ENCODE measurements around the gene PTGR2. TPM values are rescaled to one million over a fixed set of nuclear protein-coding genes. Genes with fewer than 3 reads are reported as not detected.
A peak's percentile ranks its signal among the peaks of the same experiment; 100 is the strongest.
"Not testable (repeated sequence)": the region's sequence is repeated elsewhere in the genome, so short reads cannot be mapped to it uniquely, and the experiment has no call there.

PTGR2 gene
- total RNA-seq, 2 donors from 2014 or later, result 1.3 to 1.4 TPM

GRCh38 chr14:73842851-73843250 is 8.8 kb upstream of the PTGR2 start:
- H3K4me3 Mint-ChIP-seq, result no peak overlapping the region
- ATAC-seq, result no peak
- H3K36me3 Mint-ChIP-seq (ENCODE audit: low read depth), result no peaks in the 10 kb centered on the region
- H3K4me1 Mint-ChIP-seq, result no peaks in the 10 kb centered on the region
- no peaks in the 10 kb centered on the region for H3K9me3 ChIP-seq (ENCODE audit: control insufficient read depth, low read length, poor library complexity, severe bottlenecking)
- no peaks in the 10 kb centered on the region for H3K27me3 Mint-ChIP-seq
- H3K27ac Mint-ChIP-seq, result no peak overlapping the region
- no peak for DNase-seq

DNA sequence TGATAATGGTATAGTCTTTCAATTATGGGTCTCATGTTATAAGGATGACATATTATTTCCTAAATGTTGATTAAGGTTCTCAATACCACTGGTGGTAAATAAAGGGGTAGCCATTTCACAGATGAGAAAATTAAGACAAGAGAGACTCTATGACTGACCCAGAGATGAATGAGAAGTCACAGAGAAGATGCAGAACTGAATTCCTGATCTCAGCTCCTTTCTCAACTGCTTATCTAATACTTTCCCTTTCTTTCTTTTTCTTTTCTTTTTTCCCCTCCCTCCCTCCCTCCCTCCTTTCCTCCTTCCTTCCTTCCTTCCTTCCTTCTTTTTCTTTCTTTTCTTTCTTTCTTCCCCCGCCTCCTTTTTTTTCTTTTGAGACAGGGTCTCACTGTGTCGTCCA is 8.3 kb upstream of the PTGR2 start:
- ATAC-seq (no peak), DNase-seq (no peak)
- no peaks in the 10 kb centered on the region for H3K36me3 Mint-ChIP-seq (ENCODE audit: low read depth)
- H3K27me3 Mint-ChIP-seq, result no peaks in the 10 kb centered on the region
- no peaks in the 10 kb centered on the region for H3K9me3 ChIP-seq (ENCODE audit: control insufficient read depth, low read length, poor library complexity, severe bottlenecking)
- no peak overlapping the region for H3K4me3 Mint-ChIP-seq
- no peaks in the 10 kb centered on the region for H3K4me1 Mint-ChIP-seq
- H3K27ac Mint-ChIP-seq, result no peak overlapping the region

GRCh38 chr14:73846947-73847346 is 4.7 kb upstream of the PTGR2 start:
- DNase-seq (no peak), ATAC-seq (no peak)
- H3K4me3 Mint-ChIP-seq, result no peak overlapping the region
- H3K27ac Mint-ChIP-seq, result no peak overlapping the region
- no peaks in the 10 kb centered on the region for H3K9me3 ChIP-seq (ENCODE audit: control insufficient read depth, low read length, poor library complexity, severe bottlenecking)
- H3K27me3 Mint-ChIP-seq, result no peaks in the 10 kb centered on the region
- peaks cover 10% of the 10 kb centered on the region for H3K4me1 Mint-ChIP-seq
- peaks cover 2% of the 10 kb centered on the region for H3K36me3 Mint-ChIP-seq (ENCODE audit: low read depth)

DNA sequence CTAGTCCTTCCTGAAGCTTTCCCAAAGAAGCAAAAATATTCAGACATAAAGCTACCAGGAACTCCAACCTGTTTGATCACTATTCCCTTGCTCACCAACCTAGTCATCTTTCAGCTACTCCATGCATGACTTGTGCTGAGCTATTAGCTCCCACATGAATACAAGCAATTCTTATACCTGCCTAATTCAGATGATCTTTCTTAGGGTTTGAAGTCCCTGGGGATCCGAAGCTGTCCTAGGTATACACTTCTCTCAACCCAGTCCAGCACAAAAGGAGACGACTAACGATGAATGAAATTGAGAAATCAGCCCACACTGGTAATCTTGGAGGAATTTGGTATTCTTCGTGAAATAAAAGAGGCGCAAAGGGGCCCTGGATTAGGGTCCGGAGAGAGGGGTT is 631 bp upstream of the PTGR2 start:
- H3K27me3 Mint-ChIP-seq, result no peaks in the 10 kb centered on the region
- no peak for DNase-seq
- peaks cover 18% of the 10 kb centered on the region for H3K4me1 Mint-ChIP-seq
- no peaks in the 10 kb centered on the region for H3K9me3 ChIP-seq (ENCODE audit: control insufficient read depth, low read length, poor library complexity, severe bottlenecking)
- ATAC-seq, result no peak
- peak overlapping the region; percentile 95 for H3K4me3 Mint-ChIP-seq
- H3K36me3 Mint-ChIP-seq (ENCODE audit: low read depth), result peaks cover 2% of the 10 kb centered on the region
- H3K27ac Mint-ChIP-seq, result peak overlapping the region; percentile 98

DNA sequence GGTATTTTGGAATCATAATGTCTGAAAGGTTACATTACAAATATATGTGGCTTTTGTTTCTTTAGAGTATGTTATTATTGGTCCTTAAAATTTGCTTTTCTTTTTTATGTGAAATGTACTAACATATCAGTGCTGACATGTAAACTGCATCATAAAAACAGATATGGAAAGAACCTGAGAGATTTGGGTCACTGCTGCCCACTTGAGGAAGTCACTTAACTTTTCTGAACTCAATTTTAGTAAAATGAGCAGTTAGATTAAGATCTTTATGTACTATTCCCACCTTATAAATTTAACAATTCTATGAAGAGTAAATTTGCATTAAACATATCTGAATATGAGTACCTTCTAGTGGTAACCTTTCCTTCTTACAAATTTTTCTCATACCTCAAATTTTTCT is 7.5 kb downstream of the PTGR2 start:
- Mint-ChIP-seq H3K4me3 (no peak overlapping the region), H3K27ac (no peak overlapping the region), H3K36me3 (ENCODE audit: low read depth) (no peaks in the 10 kb centered on the region), H3K4me1 (no peaks in the 10 kb centered on the region), H3K27me3 (no peaks in the 10 kb centered on the region)
- DNase-seq (no peak), ATAC-seq (no peak)
- no peaks in the 10 kb centered on the region for H3K9me3 ChIP-seq (ENCODE audit: control insufficient read depth, low read length, poor library complexity, severe bottlenecking)

DNA sequence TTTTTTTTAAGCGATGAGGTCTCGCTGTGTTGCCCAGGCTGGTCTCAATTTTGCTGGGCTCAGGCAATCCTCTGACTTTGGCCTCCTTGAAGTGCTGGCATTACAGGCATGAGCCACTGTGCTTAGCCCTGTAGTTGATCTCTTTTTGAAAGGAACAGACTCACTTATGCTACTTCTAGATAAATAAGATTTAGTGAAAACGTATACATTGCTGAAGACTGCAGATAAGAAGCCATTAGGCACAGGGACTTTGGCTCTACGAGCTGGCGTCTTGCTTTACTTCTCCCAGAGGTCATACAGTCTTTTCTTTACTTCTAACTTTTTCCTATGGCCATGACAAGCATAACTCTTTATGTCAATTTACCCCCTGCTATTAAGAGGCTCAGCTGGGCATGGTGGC is 9.4 kb downstream of the PTGR2 start:
- no peak overlapping the region for H3K27ac Mint-ChIP-seq

GRCh38 chr14:73862480-73862879 is 10.8 kb downstream of the PTGR2 start:
- H3K36me3 Mint-ChIP-seq (ENCODE audit: low read depth), result peaks cover 2% of the 10 kb centered on the region
- H3K9me3 ChIP-seq (ENCODE audit: control insufficient read depth, low read length, poor library complexity, severe bottlenecking), result no peaks in the 10 kb centered on the region
- DNase-seq (no peak), ATAC-seq (no peak)
- H3K4me3 Mint-ChIP-seq, result no peak overlapping the region
- no peak overlapping the region for H3K27ac Mint-ChIP-seq
- H3K4me1 Mint-ChIP-seq, result peaks cover 5% of the 10 kb centered on the region
- no peaks in the 10 kb centered on the region for H3K27me3 Mint-ChIP-seq

More for the DNA sequence above, 9.4 kb downstream of the PTGR2 start:
- no peak overlapping the region for H3K4me3 Mint-ChIP-seq
- H3K9me3 ChIP-seq (ENCODE audit: control insufficient read depth, low read length, poor library complexity, severe bottlenecking), result no peaks in the 10 kb centered on the region
- DNase-seq, result no peak
- no peaks in the 10 kb centered on the region for H3K27me3 Mint-ChIP-seq
- H3K36me3 Mint-ChIP-seq (ENCODE audit: low read depth), result peaks cover 2% of the 10 kb centered on the region
- peaks cover 2% of the 10 kb centered on the region for H3K4me1 Mint-ChIP-seq
- no peak for ATAC-seq

DNA sequence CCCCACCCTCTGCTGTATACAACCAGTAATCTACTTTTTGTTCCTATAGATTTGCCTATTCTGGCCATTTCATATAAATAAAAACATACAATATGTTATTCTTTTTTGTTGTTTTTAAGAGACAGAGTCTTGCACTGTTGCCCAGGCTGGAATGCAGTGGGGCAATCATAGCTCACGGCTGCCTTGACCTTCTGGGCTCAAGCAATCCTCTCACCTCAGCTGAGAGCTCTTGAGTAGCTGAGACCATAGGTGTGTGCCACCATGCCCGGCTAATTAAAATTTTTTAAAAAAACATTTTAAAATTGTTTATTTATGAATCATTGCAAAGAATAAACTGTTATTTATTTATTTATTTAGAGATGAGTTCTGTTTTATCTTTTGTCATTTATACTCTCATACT is 11.6 kb downstream of the PTGR2 start:
- H3K27ac Mint-ChIP-seq, result no peak overlapping the region
- peaks cover 2% of the 10 kb centered on the region for H3K36me3 Mint-ChIP-seq (ENCODE audit: low read depth)
- H3K27me3 Mint-ChIP-seq, result no peaks in the 10 kb centered on the region
- no peaks in the 10 kb centered on the region for H3K9me3 ChIP-seq (ENCODE audit: control insufficient read depth, low read length, poor library complexity, severe bottlenecking)
- no peak for ATAC-seq
- peaks cover 5% of the 10 kb centered on the region for H3K4me1 Mint-ChIP-seq
- no peak for DNase-seq
- H3K4me3 Mint-ChIP-seq, result no peak overlapping the region

- H3K4me3 Mint-ChIP-seq, result no peak overlapping the region
- ATAC-seq, result no peak
- no peak overlapping the region for H3K27ac Mint-ChIP-seq
- H3K27me3 Mint-ChIP-seq, result no peaks in the 10 kb centered on the region
- H3K4me1 Mint-ChIP-seq, result peaks cover 7% of the 10 kb centered on the region
- peaks cover 2% of the 10 kb centered on the region for H3K36me3 Mint-ChIP-seq (ENCODE audit: low read depth)
- H3K9me3 ChIP-seq (ENCODE audit: control insufficient read depth, low read length, poor library complexity, severe bottlenecking), result no peaks in the 10 kb centered on the region
- no peak for DNase-seq
Measured at GRCh38 chr14:73865534-73866113, 14.0 kb downstream of the PTGR2 start.

DNA sequence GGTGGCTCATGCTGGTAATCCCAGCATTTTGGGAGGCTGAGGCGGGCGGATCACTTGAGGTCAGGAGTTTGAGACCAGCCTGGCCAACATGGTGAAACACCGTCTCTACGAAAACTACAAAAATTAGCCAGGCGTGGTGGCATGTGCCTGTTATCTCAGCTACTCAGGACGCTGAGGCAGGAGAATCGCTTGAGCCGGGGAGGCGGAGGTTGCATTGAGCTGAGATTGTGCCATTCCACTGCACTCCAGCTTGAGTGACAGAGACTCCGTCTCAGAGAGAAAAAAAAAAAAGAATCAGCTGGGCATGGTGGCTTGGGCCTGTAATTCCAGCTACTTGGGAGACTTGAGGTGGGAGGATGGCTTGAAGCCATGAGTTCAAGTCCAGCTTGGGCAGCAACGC is 18.1 kb downstream of the PTGR2 start:
- H3K4me3 Mint-ChIP-seq; H3K9me3 ChIP-seq (ENCODE audit: control insufficient read depth, low read length, poor library complexity, severe bottlenecking); H3K27me3 Mint-ChIP-seq; H3K36me3 Mint-ChIP-seq (ENCODE audit: low read depth); H3K27ac Mint-ChIP-seq; ATAC-seq; DNase-seq; H3K4me1 Mint-ChIP-seq: not testable (repeated sequence)

DNA sequence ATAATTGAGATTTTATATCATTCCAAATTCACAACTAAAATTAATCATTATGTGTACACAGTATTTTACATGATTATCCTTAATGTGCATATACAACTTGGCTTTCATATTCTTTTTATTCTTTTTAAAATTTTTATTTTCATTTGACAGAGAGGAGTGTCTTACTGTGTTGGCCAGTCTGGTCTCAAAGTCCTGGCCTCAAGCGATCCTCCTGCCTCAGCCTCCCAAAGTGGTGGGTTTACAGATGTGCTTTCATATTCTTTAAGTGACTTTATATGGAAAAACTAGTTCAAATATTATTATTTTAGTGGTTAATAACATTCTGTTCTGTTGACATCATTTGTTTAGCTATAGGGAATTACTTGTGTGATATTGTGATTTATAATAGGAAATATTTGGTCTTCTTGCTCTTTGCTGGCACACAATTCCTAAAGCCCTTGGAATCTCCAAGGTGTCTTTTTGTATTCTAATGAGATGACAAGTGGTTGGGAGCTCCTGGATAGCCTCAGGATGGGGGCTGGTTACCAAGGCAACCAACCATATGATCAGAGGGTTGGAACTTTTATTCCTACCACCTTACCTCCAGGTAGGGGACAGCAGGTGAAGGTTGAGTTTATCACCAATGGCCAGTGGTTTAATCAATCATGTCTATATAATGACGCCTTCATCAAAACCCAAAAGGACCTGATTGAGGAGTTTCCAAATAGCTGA is 19.0 kb downstream of the PTGR2 start:
- Mint-ChIP-seq H3K4me1 (peaks cover 4% of the 10 kb centered on the region), H3K27ac (no peak overlapping the region), H3K4me3 (no peak overlapping the region), H3K27me3 (no peaks in the 10 kb centered on the region), H3K36me3 (ENCODE audit: low read depth) (no peaks in the 10 kb centered on the region)
- no peak for ATAC-seq
- H3K9me3 ChIP-seq (ENCODE audit: control insufficient read depth, low read length, poor library complexity, severe bottlenecking), result no peaks in the 10 kb centered on the region
- no peak for DNase-seq

DNA sequence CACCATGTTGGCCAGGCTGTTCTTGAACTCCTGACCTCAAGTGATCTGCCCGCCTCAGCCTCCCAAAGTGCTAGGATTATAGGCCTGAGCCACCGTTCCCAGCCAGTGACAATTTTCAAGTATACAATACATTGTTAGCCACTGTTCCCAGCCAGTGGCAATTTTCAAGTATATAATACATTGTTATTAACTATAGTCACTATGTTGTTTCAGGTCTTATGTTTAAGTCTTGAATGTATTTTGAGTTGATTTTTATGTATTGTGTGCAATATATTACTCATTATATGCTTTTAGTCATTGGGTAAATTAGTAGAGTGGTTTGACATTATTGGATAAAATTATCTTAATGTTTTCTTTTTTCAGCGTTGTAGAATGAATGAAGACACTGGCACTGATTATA is 22.0 kb downstream of the PTGR2 start:
- H3K9me3 ChIP-seq (ENCODE audit: control insufficient read depth, low read length, poor library complexity, severe bottlenecking), result no peaks in the 10 kb centered on the region
- peaks cover 2% of the 10 kb centered on the region for H3K4me1 Mint-ChIP-seq
- no peak overlapping the region for H3K4me3 Mint-ChIP-seq
- no peak overlapping the region for H3K27ac Mint-ChIP-seq
- no peak for DNase-seq
- no peak for ATAC-seq
- H3K36me3 Mint-ChIP-seq (ENCODE audit: low read depth), result no peaks in the 10 kb centered on the region
- H3K27me3 Mint-ChIP-seq, result no peaks in the 10 kb centered on the region

- DNase-seq (no peak), ATAC-seq (no peak)
- H3K27ac Mint-ChIP-seq, result no peak overlapping the region
- H3K4me3 Mint-ChIP-seq, result no peak overlapping the region
- no peaks in the 10 kb centered on the region for H3K36me3 Mint-ChIP-seq (ENCODE audit: low read depth)
- no peaks in the 10 kb centered on the region for H3K4me1 Mint-ChIP-seq
- no peaks in the 10 kb centered on the region for H3K9me3 ChIP-seq (ENCODE audit: control insufficient read depth, low read length, poor library complexity, severe bottlenecking)
- H3K27me3 Mint-ChIP-seq, result no peaks in the 10 kb centered on the region
Measured at GRCh38 chr14:73877790-73878189, 26.2 kb downstream of the PTGR2 start.

DNA sequence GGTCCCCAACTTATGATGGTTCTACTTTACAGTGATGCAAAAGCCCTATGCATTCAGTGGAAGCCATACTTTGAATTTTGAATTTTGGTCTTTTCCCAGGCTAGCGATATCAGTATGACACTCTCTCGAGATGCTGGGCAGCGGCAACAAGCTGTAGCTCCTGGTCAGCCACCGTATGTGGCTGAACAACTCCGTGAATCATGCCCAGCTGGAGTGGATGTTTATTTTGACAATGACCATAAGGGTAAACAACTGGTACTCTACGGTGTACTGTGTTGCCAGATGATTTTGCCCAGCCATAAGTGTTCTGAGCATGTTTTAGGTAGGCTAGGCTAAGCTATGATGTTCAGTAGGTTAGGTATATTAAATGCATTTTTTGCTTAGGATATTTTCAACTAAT is 26.8 kb downstream of the PTGR2 start:
- H3K4me3 Mint-ChIP-seq, result no peak overlapping the region
- no peaks in the 10 kb centered on the region for H3K9me3 ChIP-seq (ENCODE audit: control insufficient read depth, low read length, poor library complexity, severe bottlenecking)
- H3K27me3 Mint-ChIP-seq, result no peaks in the 10 kb centered on the region
- DNase-seq (no peak), ATAC-seq (no peak)
- no peak overlapping the region for H3K27ac Mint-ChIP-seq
- no peaks in the 10 kb centered on the region for H3K36me3 Mint-ChIP-seq (ENCODE audit: low read depth)
- H3K4me1 Mint-ChIP-seq, result no peaks in the 10 kb centered on the region

All from T-helper 17 cell (primary cell).